Activated CD8-positive, alpha-beta memory T cell treated with anti-CD3 and anti-CD28 coated beads, Interleukin-2, amount 50 U/mL, for 24 hours (primary cell): ENCODE measurements around the gene AHNAK.
"Not testable (repeated sequence)": the region's sequence is repeated elsewhere in the genome, so short reads cannot be mapped to it uniquely, and the experiment has no call there.

ENCODE experiments used
- DNase-seq: peaks from one replicate; pipeline ENCODE4 v3.0.0-alpha.2; 2020; ENCODE audit errors: extremely low read depth

Gene AHNAK

GRCh38 chr11:62458212-62459002, 88.2 kb downstream of the AHNAK start:
- no peak for DNase-seq

DNA sequence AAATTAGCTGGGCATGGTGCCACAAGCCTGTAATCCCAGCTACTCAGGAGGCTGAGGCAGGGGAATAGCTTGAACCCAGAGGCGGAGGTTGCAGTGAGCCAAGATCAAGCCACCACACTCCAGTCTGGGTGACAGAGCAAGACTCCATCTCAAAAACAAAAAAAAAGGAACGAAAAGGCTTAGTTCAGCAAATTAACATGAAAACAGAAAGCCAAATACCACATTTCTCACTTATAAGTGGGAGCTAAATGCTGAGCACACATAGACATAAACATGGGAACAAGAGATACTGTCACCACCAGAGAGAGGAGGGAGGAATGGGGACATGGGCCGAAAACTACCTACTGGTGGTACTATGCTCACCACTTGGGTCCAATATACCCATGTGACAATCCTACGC, 89.1 kb downstream of the AHNAK start:
- DNase-seq, result no peak

GRCh38 chr11:62456630-62457029, 90.0 kb downstream of the AHNAK start:
- no peak for DNase-seq

DNA sequence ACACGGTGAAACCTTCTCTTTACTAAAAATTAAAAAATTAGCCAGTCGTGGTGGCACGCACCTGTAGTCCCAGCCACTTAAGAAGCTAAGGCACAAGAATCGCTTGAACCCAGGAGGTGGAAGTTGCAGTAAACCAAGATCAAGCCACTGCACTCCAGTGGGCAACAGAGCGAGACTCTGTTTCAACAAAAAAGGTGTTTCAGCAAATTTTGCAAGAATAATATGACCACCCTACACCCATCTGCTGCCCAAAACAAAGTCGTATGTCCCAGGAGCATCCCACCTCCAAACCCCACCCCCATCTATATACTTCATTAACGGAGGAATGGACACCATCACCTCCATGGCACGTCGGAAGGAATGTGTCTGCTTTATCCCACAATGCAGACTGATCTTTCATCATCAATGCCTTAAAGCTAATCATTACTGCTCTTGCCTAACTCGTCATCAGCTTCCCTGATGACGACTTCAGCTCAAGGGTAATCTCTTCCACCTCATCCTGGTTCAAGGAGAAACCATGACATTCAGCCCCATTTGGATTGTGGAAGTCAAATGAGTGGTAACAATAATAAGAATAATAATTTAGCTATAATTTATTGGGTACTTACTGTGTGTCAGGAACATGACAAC, 93.7 kb downstream of the AHNAK start:
- no peak for DNase-seq

GRCh38 chr11:62452261-62452660, 94.3 kb downstream of the AHNAK start:
- no peak for DNase-seq

- no peak for DNase-seq
Observed at GRCh38 chr11:62451241-62451621, 95.4 kb downstream of the AHNAK start.

- no peak for DNase-seq
Observed at GRCh38 chr11:62450543-62451240, 95.9 kb downstream of the AHNAK start.

DNA sequence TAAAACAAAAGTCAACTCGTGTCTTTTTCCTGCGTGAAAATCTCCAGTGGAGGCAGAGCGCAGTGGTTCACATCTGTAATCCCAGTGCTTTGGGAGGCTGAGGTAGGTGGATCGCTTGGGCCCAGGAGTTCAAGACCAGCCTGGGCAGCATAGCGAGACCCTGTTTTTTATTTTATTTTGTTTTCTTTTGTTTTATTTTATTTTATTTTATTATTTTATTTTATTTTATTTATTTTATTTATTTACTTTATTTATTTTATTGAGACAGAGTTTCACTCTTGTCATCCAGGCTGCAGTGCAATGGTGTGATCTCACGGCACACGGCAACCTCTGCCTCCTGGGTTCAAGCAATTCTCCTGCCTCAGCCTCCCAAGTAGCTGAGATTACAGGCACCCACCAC, 96.7 kb downstream of the AHNAK start:
- not testable (repeated sequence) for DNase-seq

DNA sequence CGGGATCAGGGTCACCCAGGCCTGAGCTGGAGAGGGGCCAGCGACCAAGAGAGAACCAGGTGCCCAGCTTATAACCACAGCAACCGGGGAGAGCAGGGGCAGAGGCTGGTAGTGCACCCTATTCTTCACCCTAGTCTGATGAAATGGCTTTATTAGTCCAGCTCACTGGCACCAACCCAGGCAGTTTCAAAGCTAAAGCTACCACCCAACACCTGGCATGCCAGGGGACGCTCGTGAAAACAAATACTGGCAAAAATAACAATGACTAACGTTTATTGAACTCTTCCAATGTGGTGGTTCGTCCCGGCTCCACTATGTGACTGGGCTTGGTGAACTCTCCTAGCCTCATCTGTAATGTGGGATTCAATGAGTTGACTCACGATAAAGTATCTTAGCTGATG, 97.2 kb downstream of the AHNAK start:
- DNase-seq, result no peak

- DNase-seq, result no peak
Observed at GRCh38 chr11:62446091-62446490, 100.5 kb downstream of the AHNAK start.

GRCh38 chr11:62445314-62445740, 101.3 kb downstream of the AHNAK start:
- DNase-seq, result no peak

DNA sequence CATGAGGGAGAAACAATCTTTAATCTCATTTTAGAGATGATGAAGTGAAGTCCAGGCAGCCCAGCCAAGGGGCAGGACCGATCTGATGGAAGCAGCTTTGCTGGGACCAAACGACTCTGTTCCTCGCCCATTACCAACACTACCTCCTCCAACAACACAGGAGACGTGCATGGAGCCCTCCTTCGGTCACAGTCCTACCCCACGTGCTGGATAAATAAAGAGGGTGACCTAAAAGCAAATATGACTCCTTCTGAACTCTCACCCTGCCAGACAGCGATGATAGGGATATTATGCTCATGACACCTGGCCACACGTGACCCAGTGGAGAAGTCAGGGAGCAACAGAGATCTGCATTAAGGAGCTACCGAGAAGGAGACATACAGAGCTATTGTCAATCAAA, 101.8 kb downstream of the AHNAK start:
- DNase-seq, result no peak

DNA sequence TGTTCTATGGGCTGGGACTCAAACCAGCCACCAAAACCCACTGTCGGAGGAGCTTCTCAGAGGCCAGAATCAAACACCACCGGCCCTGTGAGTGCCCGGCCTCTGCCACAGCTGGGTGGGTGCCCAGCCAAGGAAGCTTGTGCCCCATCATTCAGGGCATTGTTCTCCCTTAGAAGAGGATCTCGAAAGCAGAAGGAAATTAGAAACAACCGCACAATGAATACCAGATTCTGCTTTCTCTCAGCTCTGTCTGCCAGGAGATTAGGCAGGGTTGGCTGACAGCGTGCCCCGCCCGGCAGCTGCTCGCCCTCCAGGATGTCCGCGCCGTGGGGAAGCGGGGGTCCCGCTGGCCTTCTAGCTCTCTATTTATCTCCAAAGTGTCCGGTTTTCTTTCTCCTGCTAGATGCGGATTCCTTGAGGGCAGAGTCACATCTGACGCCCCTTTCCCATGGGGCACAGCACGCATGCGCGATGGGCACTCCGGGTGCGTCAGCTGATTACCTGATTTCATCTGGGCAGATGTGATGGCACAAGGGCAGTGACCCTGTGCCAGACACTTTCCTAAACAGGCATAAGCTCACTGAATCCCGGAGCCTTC, 102.3 kb downstream of the AHNAK start:
- DNase-seq, result no peak

- no peak for DNase-seq
Observed at GRCh38 chr11:62443390-62444235, 103.0 kb downstream of the AHNAK start.

DNA sequence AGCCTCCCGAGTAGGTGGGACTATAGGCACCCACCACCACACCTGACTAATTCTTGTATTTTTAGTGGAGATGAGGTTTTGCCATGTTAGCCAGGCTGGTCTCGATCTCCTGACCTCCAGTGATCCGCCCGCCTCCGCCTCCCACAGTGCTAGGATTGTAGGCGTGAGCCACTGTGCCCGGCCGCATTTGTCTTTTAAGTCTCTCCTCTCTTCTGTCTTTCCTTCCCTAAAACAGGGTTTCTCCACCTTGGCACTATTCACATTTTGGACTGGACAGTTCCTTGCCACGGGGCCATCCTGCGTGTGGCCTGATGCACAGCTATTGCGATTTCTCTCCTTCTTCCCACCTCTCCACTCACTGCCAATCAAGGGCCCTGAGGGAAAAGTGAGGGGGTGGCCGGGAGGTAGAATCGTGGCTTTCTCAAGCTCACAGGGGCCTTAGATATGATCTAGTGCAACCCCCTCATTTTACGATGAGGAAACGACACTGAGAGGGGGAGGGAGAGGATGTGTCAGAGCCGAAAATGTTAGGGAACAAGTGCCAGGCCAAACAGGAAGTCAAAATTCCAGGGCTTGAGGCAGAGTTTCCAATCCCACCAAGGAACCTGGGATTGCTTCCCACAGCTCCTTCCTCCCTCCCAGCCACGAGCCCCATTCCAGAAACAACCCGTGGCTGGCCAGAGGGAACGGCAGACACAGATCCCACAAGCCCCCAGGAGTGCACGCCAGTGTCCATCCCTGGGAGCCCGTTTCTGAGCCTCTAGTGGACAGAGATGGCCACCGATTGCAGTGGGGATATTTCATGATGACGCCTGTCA, 106.6 kb downstream of the AHNAK start:
- no peak for DNase-seq

GRCh38 chr11:62438641-62439040, 108.0 kb downstream of the AHNAK start:
- no peak for DNase-seq

- DNase-seq, result no peak
Observed at GRCh38 chr11:62437616-62438015, 109.0 kb downstream of the AHNAK start.

GRCh38 chr11:62435846-62436660, 110.6 kb downstream of the AHNAK start:
- no peak for DNase-seq

- DNase-seq, result no peak
Observed at GRCh38 chr11:62433904-62434276, 112.7 kb downstream of the AHNAK start.
